HG02852 (cell line): ENCODE data around the gene DAB2.

Experiments used
- ATAC-seq: cut with Tn5 transposase; IDR thresholded peaks from one replicate; pipeline ENCODE4 v1.9.1; 2021; ENCODE audit warnings: mild to moderate bottlenecking, moderate library complexity; ENCODE audit not compliant: unreplicated experiment

Gene DAB2

GRCh38 chr5:39424736-39425637, at the start of gene DAB2:
Gene DAB2 (minus strand): TSS chr5:39424980. CDS start chr5:39394320, 30,660 bp downstream.
- ATAC-seq, result no peak

GRCh38 chr5:39473156-39473775, 48.5 kb upstream of the DAB2 start:
- no peak for ATAC-seq

- no peak for ATAC-seq
These were observed 47.2 kb upstream of the DAB2 start for GRCh38 chr5:39471836-39472508.

GRCh38 chr5:39470811-39471210, 46.0 kb upstream of the DAB2 start:
- ATAC-seq, result no peak

- no peak for ATAC-seq
These were observed 45.1 kb upstream of the DAB2 start for GRCh38 chr5:39469777-39470415.

- no peak for ATAC-seq
These were observed 44.4 kb upstream of the DAB2 start for GRCh38 chr5:39469176-39469575.

- no peak for ATAC-seq
These were observed 42.1 kb upstream of the DAB2 start for GRCh38 chr5:39466846-39467245.

GRCh38 chr5:39465843-39466242, 41.1 kb upstream of the DAB2 start:
- no peak for ATAC-seq

- no peak for ATAC-seq
These were observed 40.3 kb upstream of the DAB2 start for GRCh38 chr5:39465097-39465496.

GRCh38 chr5:39464088-39464487, 39.3 kb upstream of the DAB2 start:
- no peak for ATAC-seq

- no peak for ATAC-seq
These were observed 37.4 kb upstream of the DAB2 start for GRCh38 chr5:39462211-39462610.

- ATAC-seq, result no peak
These were observed 36.4 kb upstream of the DAB2 start for GRCh38 chr5:39461007-39461682.

GRCh38 chr5:39459907-39460306, 35.1 kb upstream of the DAB2 start:
- ATAC-seq, result no peak

GRCh38 chr5:39459071-39459470, 34.3 kb upstream of the DAB2 start:
- ATAC-seq, result no peak

GRCh38 chr5:39455645-39456044, 30.9 kb upstream of the DAB2 start:
- no peak for ATAC-seq

GRCh38 chr5:39453606-39454005, 28.8 kb upstream of the DAB2 start:
- ATAC-seq, result no peak

GRCh38 chr5:39452846-39453245, 28.1 kb upstream of the DAB2 start:
- no peak for ATAC-seq

GRCh38 chr5:39451276-39451941, 26.6 kb upstream of the DAB2 start:
- ATAC-seq, result no peak

- ATAC-seq, result no peak
These were observed 25.7 kb upstream of the DAB2 start for GRCh38 chr5:39450487-39450886.

GRCh38 chr5:39449591-39449990, 24.8 kb upstream of the DAB2 start:
- no peak for ATAC-seq
